ENCODE data around the gene CAPN15. TPM values are rescaled to one million over a fixed set of nuclear protein-coding genes. Genes with fewer than 3 reads are reported as not detected.
A peak's percentile ranks its signal among the peaks of the same experiment; 100 is the strongest.

CAPN15 gene
- total and polyA plus RNA-seq, 2 of the 4 experiments (the other 2 are of a cell fraction), result 9.3 to 24.3 TPM

GRCh38 chr16:583470-583814 is 55.9 kb downstream of the CAPN15 start:
- TF ChIP-seq RFX5 (IDR thresholded peaks at IDR 0.05; ENCODE audit: low read depth, low read length) (no peak), ELK1 (IDR thresholded peaks at IDR 0.05; ENCODE audit: borderline replicate concordance, low read depth, low read length) (no peak), CTCF (conservative IDR thresholded peaks at IDR 0.05; ENCODE audit: low read depth, low read length) (no peak), FOS (IDR thresholded peaks at IDR 0.05; ENCODE audit: low read depth, low read length) (no peak), RAD21 (IDR thresholded peaks at IDR 0.05; ENCODE audit: low read length) (no peak), SMC3 (IDR thresholded peaks at IDR 0.05; ENCODE audit: low read depth, low read length) (no peak), MAFK (IDR thresholded peaks at IDR 0.05; ENCODE audit: low read depth, low read length) (no peak), MXI1 (IDR thresholded peaks at IDR 0.05; ENCODE audit: borderline replicate concordance, low read depth, low read length) (no peak), USF2 (IDR thresholded peaks at IDR 0.05; ENCODE audit: low read depth, low read length) (no peak), MAZ (IDR thresholded peaks at IDR 0.05; ENCODE audit: borderline replicate concordance, low read depth, low read length) (no peak), CHD1 (IDR thresholded peaks at IDR 0.05; ENCODE audit: low read depth, low read length) (no peak), RCOR1 (IDR thresholded peaks at IDR 0.05; ENCODE audit: insufficient replicate concordance, low read length) (no peak), POLR2A (IDR thresholded peaks at IDR 0.05; ENCODE audit: low read depth, low read length) (no peak)
- dilution Hi-C loops (cut with HindIII; ENCODE audit: low sequenced_read_pairs, unreplicated experiment), result no loop called here
- no peak overlapping the region for H4K8ac ChIP-seq (ENCODE audit: low read depth in 2 of 2, low read length in 2 of 2)
- ATAC-seq (ENCODE audit: low read depth), result no peak
- intact Hi-C loops (cut with micrococcal nuclease), result no loop called here
- CTCF ChIA-PET, result no interaction called here
- no peak overlapping the region for H4K5ac ChIP-seq (ENCODE audit: low read depth, low read length)
- peaks cover 9% of the 10 kb centered on the region; the same call in 1 of the 2 replicates for H3K9me1 ChIP-seq (ENCODE audit: insufficient read depth, low read length)
- no peak overlapping the region for H2AK9ac ChIP-seq (replicated peaks; ENCODE audit: low read depth, low read length, poor library complexity)
- no peak overlapping the region for H3K4ac ChIP-seq (ENCODE audit: low read depth, low read length)
- H2BK20ac ChIP-seq (ENCODE audit: low read depth, low read length), result no peak overlapping the region
- H3K4me2 ChIP-seq (ENCODE audit: low read depth, low read length), result no peak overlapping the region
- H3K14ac ChIP-seq (replicated peaks; ENCODE audit: low read depth, low read length), result no peak overlapping the region
- no TSS peak for BruUV-seq (replicated peaks)
- H3K56ac ChIP-seq (ENCODE audit: extremely low read depth, insufficient read depth, low read length), result no peak overlapping the region
- peaks cover 6 to 23% of the 10 kb centered on the region in 2 experiments; a peak in 3 of 4 replicates for H3K79me1 ChIP-seq (ENCODE audit: low read depth in 1 of 2, low read length in 2 of 2)
- 76% methylated on average over 14 of the region's 16 CpGs; no CpG with 5 or more reads in 1 of the 2 experiments for WGBS, 2 experiments (ENCODE audit: extremely low coverage in 2 of 2, insufficient read length in 1 of 2)
- H4K20me1 ChIP-seq (ENCODE audit: insufficient read depth, low read length), result peaks cover 3% of the 10 kb centered on the region; the same call in 1 of the 2 replicates
- H3K27me3 ChIP-seq (ENCODE audit: control insufficient read depth, insufficient read depth, low read length), result no peaks in the 10 kb centered on the region
- H3K36me3 ChIP-seq (ENCODE audit: control insufficient read depth, insufficient read depth, low read length), result peaks cover 7% of the 10 kb centered on the region; the same call in 1 of the 2 replicates
- H3K4me1 ChIP-seq (ENCODE audit: control insufficient read depth, insufficient read depth, low read length), result peaks cover 11% of the 10 kb centered on the region
- H2AFZ ChIP-seq (replicated peaks; ENCODE audit: low read length, poor library complexity), result peak overlapping the region; percentile 43
- H2BK120ac ChIP-seq (ENCODE audit: low read depth, low read length), result no peak overlapping the region
- H3K9ac ChIP-seq (ENCODE audit: low read depth, low read length), result no peak overlapping the region
- POLR2A ChIA-PET (ENCODE audit: unreplicated experiment), result no interaction called here
- no peak overlapping the region for H3K18ac ChIP-seq (ENCODE audit: low read depth, low read length)
- H2AK5ac ChIP-seq (ENCODE audit: low read depth, low read length), result no peak overlapping the region
- no peak for DNase-seq
- H3K23ac ChIP-seq (ENCODE audit: low read depth, low read length), result no peak overlapping the region
- H3K27ac ChIP-seq (ENCODE audit: insufficient read depth, low read length), result no peak overlapping the region
- H4K91ac ChIP-seq (ENCODE audit: insufficient read depth, low read depth, low read length), result no peak overlapping the region
- no peak overlapping the region for H2BK5ac ChIP-seq (ENCODE audit: low read depth, low read length, poor library complexity, severe bottlenecking)
- no peak overlapping the region for H3K4me3 ChIP-seq (ENCODE audit: insufficient read depth, low read depth, low read length)
- no peaks in the 10 kb centered on the region for H3K9me3 ChIP-seq (ENCODE audit: control insufficient read depth, insufficient read depth, low read length)
- no peak overlapping the region for H2BK15ac ChIP-seq (ENCODE audit: low read depth, low read length)
- in situ Hi-C loops (cut with MboI; ENCODE audit: low sequenced_read_pairs), result no loop called here

Data from IMR-90 (cell line).